Adrenal gland (tissue), 5 donors: ENCODE results near the gene DBX2.

Source experiments
- CTCF ChIP-seq, 6 experiments: fragments of 450-650 bp in 4 of 6; fragments of 200-600 bp in 2 of 6; sonication (generic) in 1 of 6; IDR thresholded peaks; 1 replicate in 5 of 6; 2 replicates in 1 of 6; pipeline versions ENCODE4 v1.5.1 to v1.8.0; 2016 to 2021; ENCODE audit warnings: antibody characterized with exemption in 6 of 6, mild to moderate bottlenecking in 2 of 6, moderate library complexity in 1 of 6
- POLR2A ChIP-seq, 2 donors: fragments of 450-650 bp; IDR thresholded peaks; one replicate each; pipeline ENCODE4 v1.6.1; 2017; ENCODE audit warnings: antibody characterized with exemption in 2 of 2, mild to moderate bottlenecking in 2 of 2, moderate library complexity in 1 of 2
- donor health status: DM: no; HTN: no; CAD: no.

- TF ChIP-seq POLR2A (IDR thresholded peaks at IDR 0.05), result no peak
- peak in 3 of 6 experiments; percentile 7 to 19 (median 13) for TF ChIP-seq CTCF (IDR thresholded peaks at IDR 0.05)
Observed at GRCh38 chr12:44972746-44973421, 78.0 kb downstream of the DBX2 start.
